Breast epithelium (tissue), 4 donors: Measurements from ENCODE around the gene BET1L. TPM values are rescaled to one million over a fixed set of nuclear protein-coding genes. Genes with fewer than 3 reads are reported as not detected.

Source experiments
- DNase-seq, 2 donors: peaks; one replicate each; pipeline ENCODE4 v3.0.0-alpha.2; 2019; ENCODE audit warnings: low spot score in 2 of 2
- H3K27ac ChIP-seq, 2 donors: fragments of 200-600 bp; sonication (generic) in 1 of 2; one replicate each; pipeline ENCODE4 v1.5.1; 2016 to 2019; ENCODE audit warnings: mild to moderate bottlenecking in 1 of 2
- H3K27me3 ChIP-seq, 2 donors: fragments of 200-600 bp; sonication (generic) in 1 of 2; one replicate each; pipeline versions ENCODE4 v1.5.1 to v1.6.0; 2017 to 2019; ENCODE audit warnings: control low read depth in 1 of 2, mild to moderate bottlenecking in 1 of 2
- H3K36me3 ChIP-seq: fragments of 200-600 bp; one replicate; pipeline ENCODE4 v1.5.1; 2019
- H3K4me1 ChIP-seq, 2 donors: fragments of 200-600 bp; sonication (generic); one replicate each; pipeline ENCODE4 v1.5.1; 2016 to 2019; ENCODE audit warnings: control low read depth in 1 of 2
- H3K4me3 ChIP-seq, 3 donors: fragments of 200-600 bp; sonication (generic); 1 replicate in 2 of 3; 2 replicates in 1 of 3; pipeline ENCODE4 v1.5.1; 2016 to 2019; ENCODE audit warnings: mild to moderate bottlenecking in 3 of 3, moderate library complexity in 2 of 3
- H3K9me3 ChIP-seq, 2 donors: fragments of 200-600 bp; sonication (generic) in 1 of 2; one replicate each; pipeline ENCODE4 v1.5.1; 2016 to 2019; ENCODE audit warnings: control low read depth in 1 of 2
- POLR2A ChIP-seq: fragments of 450-650 bp; IDR thresholded peaks from one replicate; pipeline ENCODE4 v1.6.1; 2016; ENCODE audit warnings: antibody characterized with exemption, mild to moderate bottlenecking, moderate library complexity
- POLR2AphosphoS5 ChIP-seq, 3 donors: sonication (generic); formaldehyde crosslinking; IDR thresholded peaks; one replicate each; pipeline ENCODE4 v1.6.1; 2017; ENCODE audit warnings: antibody characterized with exemption in 3 of 3
- intact Hi-C: fragments of 100-400 bp; cut with DNase I; formaldehyde crosslinking; loops from one replicate; pipeline ENCODE4 v1.15.1; 2023; ENCODE audit warnings: low total_unique reads
- total RNA-seq, 3 donors: library from RNA; depleted of rRNA; stranded (reverse); fragments of >200 nt; gene quantifications; one replicate each; pipeline ENCODE4 v1.1.0, GENCODE V29; 2016
- TF ChIP-seq, protein P1 (sequence below), 3 donors: fragments of 450-650 bp; IDR thresholded peaks; one replicate each; pipeline ENCODE4 v1.5.1; 2016 to 2017; ENCODE audit warnings: antibody characterized with exemption in 3 of 3, mild to moderate bottlenecking in 3 of 3, moderate library complexity in 3 of 3

Gene BET1L, protein sequence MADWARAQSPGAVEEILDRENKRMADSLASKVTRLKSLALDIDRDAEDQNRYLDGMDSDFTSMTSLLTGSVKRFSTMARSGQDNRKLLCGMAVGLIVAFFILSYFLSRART
- 10 to 100 TPM; 25.6 to 30.4 (median 28.5) TPM for total RNA-seq

DNA sequence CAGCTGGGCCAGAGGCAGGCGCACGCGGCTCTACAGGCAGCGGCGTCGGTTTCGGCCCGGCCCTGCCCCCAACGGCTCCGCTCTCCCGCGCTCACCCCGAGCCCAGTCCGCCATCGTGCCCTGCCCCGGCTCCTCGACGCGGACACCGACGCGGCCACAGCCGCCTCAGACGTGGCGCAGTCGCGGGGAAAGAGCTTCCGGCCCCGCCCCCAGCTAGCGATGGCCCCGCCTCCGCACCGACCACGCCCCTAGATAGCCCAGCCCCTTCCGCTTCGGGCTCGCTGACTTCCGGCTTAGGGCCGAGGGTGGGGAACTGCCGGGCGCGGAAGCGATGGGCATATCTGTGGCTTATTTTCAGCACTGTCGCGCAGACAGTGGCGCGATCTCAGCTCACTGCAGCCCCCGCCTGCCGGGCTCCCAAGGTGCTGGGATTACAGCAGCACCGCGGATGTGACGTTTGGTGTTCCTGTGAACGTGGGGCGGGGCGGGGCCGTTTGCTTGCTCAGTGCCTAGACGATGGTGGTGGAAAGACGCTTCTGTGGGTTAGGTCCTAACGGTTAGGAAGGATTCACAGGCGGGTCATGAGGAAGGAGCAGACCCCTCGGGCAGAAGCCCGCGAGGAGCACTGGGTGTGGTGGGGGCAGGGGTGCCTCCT, at the start of gene BET1L, which contains the start of gene RIC8A:
BET1L (minus strand) TSS at position 192 of the 655 bp plus-strand sequence; CDS start at position 114, 78 bp downstream.
RIC8A (plus strand) TSS at position 501 of the 655 bp plus-strand sequence. CDS start 1,147 bp downstream, outside the sequence.
- DNase-seq: peak; percentile 96 to 98

DNA sequence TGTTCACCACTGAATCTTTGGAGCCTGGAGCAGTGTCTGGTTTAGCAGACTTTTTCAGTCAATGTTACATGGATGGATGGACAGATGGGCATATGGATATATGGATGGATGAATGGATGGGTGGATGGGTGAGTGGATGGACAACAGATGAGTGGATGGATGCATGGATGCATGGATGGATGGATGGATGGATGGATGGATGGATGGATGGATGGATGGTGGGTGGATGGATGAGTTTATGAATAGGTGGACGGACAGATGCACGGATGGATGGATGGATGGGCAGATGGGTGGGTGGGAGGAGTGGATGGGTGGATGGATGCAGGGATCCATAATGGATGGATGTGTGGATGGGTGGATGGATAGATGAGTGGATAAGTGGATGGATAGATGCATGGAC, 48.6 kb upstream of the BET1L start:
- no peaks in the 10 kb centered on the region for H3K9me3 ChIP-seq
- H3K27me3 ChIP-seq: no peaks in the 10 kb centered on the region
- intact Hi-C loops: no loop called here
- TF ChIP-seq, protein P1, sequence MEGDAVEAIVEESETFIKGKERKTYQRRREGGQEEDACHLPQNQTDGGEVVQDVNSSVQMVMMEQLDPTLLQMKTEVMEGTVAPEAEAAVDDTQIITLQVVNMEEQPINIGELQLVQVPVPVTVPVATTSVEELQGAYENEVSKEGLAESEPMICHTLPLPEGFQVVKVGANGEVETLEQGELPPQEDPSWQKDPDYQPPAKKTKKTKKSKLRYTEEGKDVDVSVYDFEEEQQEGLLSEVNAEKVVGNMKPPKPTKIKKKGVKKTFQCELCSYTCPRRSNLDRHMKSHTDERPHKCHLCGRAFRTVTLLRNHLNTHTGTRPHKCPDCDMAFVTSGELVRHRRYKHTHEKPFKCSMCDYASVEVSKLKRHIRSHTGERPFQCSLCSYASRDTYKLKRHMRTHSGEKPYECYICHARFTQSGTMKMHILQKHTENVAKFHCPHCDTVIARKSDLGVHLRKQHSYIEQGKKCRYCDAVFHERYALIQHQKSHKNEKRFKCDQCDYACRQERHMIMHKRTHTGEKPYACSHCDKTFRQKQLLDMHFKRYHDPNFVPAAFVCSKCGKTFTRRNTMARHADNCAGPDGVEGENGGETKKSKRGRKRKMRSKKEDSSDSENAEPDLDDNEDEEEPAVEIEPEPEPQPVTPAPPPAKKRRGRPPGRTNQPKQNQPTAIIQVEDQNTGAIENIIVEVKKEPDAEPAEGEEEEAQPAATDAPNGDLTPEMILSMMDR (IDR thresholded peaks at IDR 0.05): no peak
- no peak overlapping the region for H3K27ac ChIP-seq
- no peaks in the 10 kb centered on the region for H3K36me3 ChIP-seq
- no peak for DNase-seq
- H3K4me3 ChIP-seq: no peak overlapping the region
- no peaks in the 10 kb centered on the region for H3K4me1 ChIP-seq

More for the DNA sequence above, at the start of gene BET1L, which contains the start of gene RIC8A:
- no peaks in the 10 kb centered on the region for H3K36me3 ChIP-seq
- no peaks in the 10 kb centered on the region for H3K27me3 ChIP-seq
- H3K4me1 ChIP-seq: peaks cover 15 to 24% of the 10 kb centered on the region in 2 donors
- intact Hi-C loops: no loop called here
- peak within 1 kb of the TSS; percentile 86 to 100 (median 93) for H3K4me3 ChIP-seq
- H3K27ac ChIP-seq: peak within 1 kb of the TSS; percentile 99 to 100
- TF ChIP-seq, protein P1 (IDR thresholded peaks at IDR 0.05): peak in 1 of 3 donors; percentile 13
- TF ChIP-seq POLR2AphosphoS5 (IDR thresholded peaks at IDR 0.05) (peak; percentile 75 to 92 (median 85)), POLR2A (peak; percentile 84)
- H3K9me3 ChIP-seq: no peaks in the 10 kb centered on the region

DNA sequence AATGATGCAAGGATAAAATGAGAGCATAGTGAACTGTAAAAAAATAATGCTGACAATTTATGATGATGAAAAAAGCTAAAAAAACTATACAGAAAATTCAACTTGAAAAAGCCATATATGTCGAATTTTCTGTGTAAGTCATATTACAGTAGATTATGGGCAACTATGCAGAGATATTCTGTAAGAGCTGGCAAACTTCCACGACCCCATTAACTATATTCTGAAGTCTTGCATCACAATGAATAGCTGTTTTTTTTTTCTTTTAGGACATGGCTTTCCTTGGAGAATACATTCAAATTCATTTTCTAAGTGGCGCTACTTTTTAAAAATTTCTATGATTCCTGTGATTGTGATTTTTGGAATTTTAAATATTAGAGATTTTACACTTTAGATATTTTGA, 48.0 kb upstream of the BET1L start:
- intact Hi-C loops: no loop called here
- DNase-seq: no peak
- Histone ChIP-seq H3K36me3 (no peaks in the 10 kb centered on the region), H3K27me3 (no peaks in the 10 kb centered on the region), H3K4me1 (no peaks in the 10 kb centered on the region), H3K9me3 (no peaks in the 10 kb centered on the region), H3K4me3 (no peak overlapping the region), H3K27ac (no peak overlapping the region)
- TF ChIP-seq, protein P1 (IDR thresholded peaks at IDR 0.05): no peak
- TF ChIP-seq POLR2A: no peak
- no peak for TF ChIP-seq POLR2AphosphoS5 (IDR thresholded peaks at IDR 0.05)

DNA sequence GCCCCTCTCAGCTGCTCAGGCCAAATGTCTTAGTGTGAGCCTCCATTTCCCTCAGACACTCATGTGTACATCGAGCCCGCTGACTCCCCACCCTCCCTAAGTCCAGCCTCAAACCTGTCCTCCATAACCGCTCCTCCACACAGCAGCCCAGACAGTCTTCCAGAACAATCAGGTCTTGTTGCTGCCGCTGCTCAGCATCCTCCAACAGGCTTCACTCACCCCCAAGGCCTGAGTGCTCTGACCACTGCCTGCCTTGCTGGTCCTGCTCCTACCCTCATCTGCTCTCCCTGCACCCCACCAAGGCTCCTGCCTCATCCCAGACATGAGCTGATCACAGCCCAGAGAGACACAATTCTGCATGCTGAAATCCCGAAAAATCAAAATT, 46.7 kb upstream of the BET1L start:
- Histone ChIP-seq H3K4me3 (no peak overlapping the region), H3K36me3 (peaks cover 2% of the 10 kb centered on the region), H3K27me3 (no peaks in the 10 kb centered on the region), H3K9me3 (no peaks in the 10 kb centered on the region), H3K27ac (no peak overlapping the region), H3K4me1 (no peaks in the 10 kb centered on the region)
- DNase-seq: no peak
- intact Hi-C loops: loop anchor here (2.0 kb wide), 1 partner anchor 35 kb away; the partner anchor contains the start of gene PGGHG
- TF ChIP-seq POLR2A: no peak

DNA sequence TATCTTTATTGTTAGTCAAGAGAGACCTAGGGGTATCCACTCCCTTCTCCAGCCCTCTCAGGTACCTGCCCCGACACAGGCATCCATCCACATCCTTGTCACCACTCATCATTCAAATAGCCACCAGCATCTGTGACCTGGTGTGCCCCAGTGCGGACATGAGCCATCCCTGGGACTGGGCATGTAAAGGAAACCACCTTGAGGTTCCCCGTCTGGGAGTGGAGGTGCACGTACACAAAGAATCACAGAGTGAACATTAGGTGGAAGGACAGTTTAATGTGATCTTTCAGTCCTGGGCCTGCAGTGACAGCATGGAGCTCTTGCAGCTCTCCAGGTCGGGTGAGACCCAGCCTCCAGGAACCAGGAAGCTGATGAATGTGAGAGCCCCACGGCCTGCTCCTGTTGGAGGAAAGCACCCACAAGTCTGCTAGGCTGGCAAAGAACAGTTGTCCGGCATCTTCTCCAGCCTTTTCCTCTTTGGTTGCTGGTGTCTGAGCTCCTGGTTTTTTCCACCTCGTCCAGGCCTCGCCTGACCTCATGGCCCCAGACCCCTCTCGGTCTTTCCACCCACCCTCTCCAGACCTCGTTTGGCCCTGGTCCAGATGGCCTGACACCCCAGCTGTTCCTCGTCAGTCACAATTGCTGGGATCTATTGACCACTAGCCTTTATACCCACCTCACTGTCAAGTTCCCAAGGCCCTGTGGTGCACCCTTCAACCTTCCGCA, 46.1 kb upstream of the BET1L start:
- intact Hi-C loops: loop anchor here (2.0 kb wide), 1 partner anchor 35 kb away; the partner anchor contains the start of gene PGGHG
- TF ChIP-seq, protein P1 (IDR thresholded peaks at IDR 0.05): no peak
- no peak for TF ChIP-seq POLR2A
- TF ChIP-seq POLR2AphosphoS5 (IDR thresholded peaks at IDR 0.05): no peak
- Histone ChIP-seq H3K4me1 (no peaks in the 10 kb centered on the region), H3K9me3 (no peaks in the 10 kb centered on the region), H3K36me3 (peaks cover 4% of the 10 kb centered on the region), H3K4me3 (no peak overlapping the region), H3K27me3 (no peaks in the 10 kb centered on the region), H3K27ac (no peak overlapping the region)
- no peak for DNase-seq
